Activated T-cell treated with anti-CD3 and anti-CD28 coated beads for 48 hours (primary cell): ENCODE measurements around the gene MYO1H.

Source experiments
- DNase-seq: peaks from one replicate; pipeline ENCODE4 v3.0.0-alpha.2; 2020; ENCODE audit warnings: low read depth

The MYO1H gene

GRCh38 chr12:109448707-109449390 lies 101.1 kb downstream of the MYO1H start:
- no peak for DNase-seq

- no peak for DNase-seq
Measured at GRCh38 chr12:109449845-109450532, 102.3 kb downstream of the MYO1H start.

- DNase-seq: no peak
Measured at GRCh38 chr12:109450980-109451379, 103.3 kb downstream of the MYO1H start.

- no peak for DNase-seq
Measured at GRCh38 chr12:109451400-109451799, 103.7 kb downstream of the MYO1H start.

- no peak for DNase-seq
Measured at GRCh38 chr12:109452489-109452888, 104.8 kb downstream of the MYO1H start.

GRCh38 chr12:109455706-109456105 lies 108.0 kb downstream of the MYO1H start:
- no peak for DNase-seq

- no peak for DNase-seq
Measured at GRCh38 chr12:109458086-109458485, 110.4 kb downstream of the MYO1H start.

- DNase-seq: no peak
Measured at GRCh38 chr12:109458771-109459208, 111.1 kb downstream of the MYO1H start.

- DNase-seq: no peak
Measured at GRCh38 chr12:109459247-109459646, 111.5 kb downstream of the MYO1H start.

GRCh38 chr12:109460538-109460937 lies 112.8 kb downstream of the MYO1H start:
- no peak for DNase-seq

GRCh38 chr12:109461049-109461845 lies 113.5 kb downstream of the MYO1H start:
- DNase-seq: no peak

GRCh38 chr12:109461846-109462756 lies 114.4 kb downstream of the MYO1H start:
- no peak for DNase-seq

GRCh38 chr12:109462868-109463692 lies 115.4 kb downstream of the MYO1H start:
- no peak for DNase-seq

- no peak for DNase-seq
Measured at GRCh38 chr12:109463756-109464155, 116.1 kb downstream of the MYO1H start.

- DNase-seq: no peak
Measured at GRCh38 chr12:109464642-109465351, 117.1 kb downstream of the MYO1H start.

- no peak for DNase-seq
Measured at GRCh38 chr12:109466305-109466704, 118.6 kb downstream of the MYO1H start.

GRCh38 chr12:109466821-109467220 lies 119.1 kb downstream of the MYO1H start:
- DNase-seq: no peak

GRCh38 chr12:109467978-109468676 lies 120.4 kb downstream of the MYO1H start:
- DNase-seq: no peak

- DNase-seq: no peak
Measured at GRCh38 chr12:109469517-109469916, 121.8 kb downstream of the MYO1H start.

- no peak for DNase-seq
Measured at GRCh38 chr12:109473006-109473405, 125.3 kb downstream of the MYO1H start.
